Measurements from ENCODE around the gene GSX2. TPM values are rescaled to one million over a fixed set of nuclear protein-coding genes. Genes with fewer than 3 reads are reported as not detected.

The GSX2 gene
- total and polyA plus RNA-seq, 2 of the 13 experiments (the other 11 are each of a cell fraction or from before 2014, with no cell fraction given): not detected

DNA sequence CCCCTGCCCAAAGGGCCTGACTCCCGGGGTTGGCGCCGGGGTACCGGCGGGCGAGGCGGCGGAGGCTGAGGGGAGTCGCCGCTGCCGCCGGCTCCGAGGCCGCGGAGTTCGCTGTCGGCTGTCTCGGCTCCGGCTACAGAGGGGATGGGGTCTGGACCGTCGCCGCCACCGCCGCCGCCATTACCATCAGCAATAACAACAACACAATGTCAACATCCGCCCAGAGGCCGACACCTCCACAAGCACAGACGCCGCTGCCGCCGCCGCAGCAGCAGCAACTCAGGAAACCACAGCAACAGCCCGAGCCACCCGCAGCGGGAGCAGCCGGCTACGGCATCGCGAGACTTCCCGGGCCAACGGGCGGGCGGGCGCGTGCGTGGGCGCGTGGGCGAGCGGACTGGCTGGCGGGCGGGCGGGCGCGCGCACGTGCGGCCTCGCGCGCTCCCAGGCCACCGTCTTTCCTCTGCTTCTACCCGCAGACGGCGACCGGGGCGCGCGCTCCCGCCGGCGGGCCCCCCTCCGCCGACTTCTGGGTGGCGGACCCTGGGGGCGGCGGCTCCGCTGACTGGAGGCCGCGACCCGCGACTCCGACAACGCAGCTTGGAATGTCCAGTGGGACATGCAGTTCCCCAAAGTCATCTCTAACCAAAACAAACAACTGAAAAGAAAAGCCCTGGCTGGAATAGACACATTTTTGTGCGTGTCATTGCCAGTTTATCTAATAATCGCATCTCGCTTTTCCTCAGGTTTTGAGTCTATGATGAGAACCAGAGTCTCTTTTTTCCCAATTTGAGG, 35.4 kb upstream of the GSX2 start, which contains the start of gene CHIC2 (continued):
- TF ChIP-seq KAT2B (IDR thresholded peaks at IDR 0.05; ENCODE audit: borderline replicate concordance, low read depth, low read length) (no peak), ARNT (IDR thresholded peaks at IDR 0.05) (no peak), ZNF468 (CRISPR knock-in tag; IDR thresholded peaks at IDR 0.05) (no peak), ZNF891 (CRISPR knock-in tag; IDR thresholded peaks at IDR 0.05) (0 out of 2 replicates have a peak, but pooled peaks have one; percentile 20), GLI4 (CRISPR knock-in tag; IDR thresholded peaks at IDR 0.05; ENCODE audit: borderline replicate concordance) (no peak), XRCC5 (optimal IDR thresholded peaks at IDR 0.05; ENCODE audit: low read length) (no peak), RFX1 (IDR thresholded peaks at IDR 0.05) (peak; percentile 70), ZNF407 (CRISPR knock-in tag; IDR thresholded peaks at IDR 0.05; ENCODE audit: not compliant biosample characterization) (peak; percentile 43), POLR2G (IDR thresholded peaks at IDR 0.05; ENCODE audit: low read depth, low read length) (peak; percentile 79), CTCF (CRISPR knock-in tag; IDR thresholded peaks at IDR 0.05) (no peak), CBX5 (CRISPR knock-in tag; IDR thresholded peaks at IDR 0.05; ENCODE audit: borderline replicate concordance) (0 out of 2 replicates have a peak, but pooled peaks have one; percentile 20), SP140L (CRISPR knock-in tag; IDR thresholded peaks at IDR 0.05; ENCODE audit: borderline replicate concordance) (no peak), RBM39 (IDR thresholded peaks at IDR 0.05; ENCODE audit: low read depth, low read length, poor library complexity, severe bottlenecking) (peak; percentile 62), ZNF275 (CRISPR knock-in tag; IDR thresholded peaks at IDR 0.05; ENCODE audit: borderline replicate concordance) (no peak)
- TF ChIP-seq, protein P1, sequence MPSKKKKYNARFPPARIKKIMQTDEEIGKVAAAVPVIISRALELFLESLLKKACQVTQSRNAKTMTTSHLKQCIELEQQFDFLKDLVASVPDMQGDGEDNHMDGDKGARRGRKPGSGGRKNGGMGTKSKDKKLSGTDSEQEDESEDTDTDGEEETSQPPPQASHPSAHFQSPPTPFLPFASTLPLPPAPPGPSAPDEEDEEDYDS (CRISPR knock-in tag; IDR thresholded peaks at IDR 0.05): 0 out of 2 replicates have a peak, but pooled peaks have one; percentile 17
- TF ChIP-seq, protein P2, sequence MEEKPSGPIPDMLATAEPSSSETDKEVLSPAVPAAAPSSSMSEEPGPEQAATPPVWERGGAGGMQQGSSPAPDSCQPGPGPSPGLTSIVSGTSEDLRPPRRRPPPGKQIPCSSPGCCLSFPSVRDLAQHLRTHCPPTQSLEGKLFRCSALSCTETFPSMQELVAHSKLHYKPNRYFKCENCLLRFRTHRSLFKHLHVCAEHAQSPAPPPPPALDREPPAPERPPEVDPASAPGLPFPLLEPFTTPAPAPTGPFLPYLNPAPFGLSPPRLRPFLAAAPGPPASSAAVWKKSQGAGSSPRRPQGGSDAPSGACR (CRISPR knock-in tag; IDR thresholded peaks at IDR 0.05): no peak

Data from HepG2 (cell line).